Lung (tissue), 12 donors: ENCODE measurements around the gene NBEA. TPM values are rescaled to one million over a fixed set of nuclear protein-coding genes. Genes with fewer than 3 reads are reported as not detected.

Experiments
- ATAC-seq: fragments of 200-7000 bp; cut with Tn5 transposase; one replicate; pipeline ENCODE4 v1.9.1; 2020; ENCODE audit warnings: moderate number of reproducible peaks; ENCODE audit not compliant: insufficient read depth, low FRiP score
- DNase-seq, 3 donors: peaks; one replicate each; pipeline ENCODE4 v3.0.0-alpha.2; 2013 to 2017
- H3K27ac ChIP-seq, 2 donors: one replicate each; pipeline ENCODE4 v1.5.1; 2013; ENCODE audit warnings: mild to moderate bottlenecking in 2 of 2, moderate library complexity in 2 of 2, control low read depth in 1 of 2, inconsistent platforms in 1 of 2, low read depth in 1 of 2, low read length in 1 of 2
- H3K27me3 ChIP-seq, 3 donors: one replicate each; pipeline ENCODE4 v1.5.1; 2013; ENCODE audit warnings: low read length in 2 of 3; ENCODE audit not compliant: control insufficient read depth in 3 of 3, insufficient read depth in 3 of 3
- H3K36me3 ChIP-seq, 4 donors: one replicate each; pipeline ENCODE4 v1.5.1; 2013; ENCODE audit warnings: low read length in 4 of 4, mild to moderate bottlenecking in 1 of 4, moderate library complexity in 1 of 4; ENCODE audit not compliant: control insufficient read depth in 4 of 4, insufficient read depth in 4 of 4
- H3K4me1 ChIP-seq, 5 donors: one replicate each; pipeline ENCODE4 v1.5.1; 2013; ENCODE audit warnings: low read length in 5 of 5, mild to moderate bottlenecking in 2 of 5, moderate library complexity in 1 of 5; ENCODE audit not compliant: control insufficient read depth in 5 of 5, insufficient read depth in 5 of 5
- H3K4me3 ChIP-seq: one replicate; pipeline ENCODE4 v1.5.1; 2013; ENCODE audit warnings: mild to moderate bottlenecking, control low read depth, moderate library complexity
- H3K9ac ChIP-seq, 2 donors: one replicate each; pipeline ENCODE4 v1.5.1; 2013; ENCODE audit warnings: low read length in 2 of 2, control low read depth in 1 of 2; ENCODE audit not compliant: insufficient read depth in 1 of 2
- H3K9me3 ChIP-seq, 4 donors: one replicate each; pipeline ENCODE4 v1.5.1; 2013; ENCODE audit warnings: low read length in 3 of 4, mild to moderate bottlenecking in 1 of 4, moderate library complexity in 1 of 4; ENCODE audit not compliant: control insufficient read depth in 4 of 4, insufficient read depth in 3 of 4
- CTCF ChIP-seq: IDR thresholded peaks from 2 replicates; pipeline ENCODE4 v1.5.1; 2012; ENCODE audit warnings: mild to moderate bottlenecking; ENCODE audit errors: control extremely low read depth, extremely low read depth
- WGBS, 2 donors: extraction: QIAGEN DNeasy Blood & Tissue Kit; methylation state at CpG; one replicate each; pipeline ENCODE4 v1.1.7; 2013; 5-methylcytosine and 5-hydroxymethylcytosine counted together
- polyA plus RNA-seq, 2 donors: library from polyadenylated mRNA; stranded (reverse); fragments of 200-250 nt; gene quantifications; one replicate each; pipeline ENCODE4 v1.2.1, GENCODE V29; 2013
- total RNA-seq, 2 donors: library from RNA; depleted of rRNA in 1 of 2; stranded (reverse); fragments of >200 nt in 1 of 2; gene quantifications; one replicate each; pipeline ENCODE4 v1.2.1, GENCODE V29; 2014 to 2021
- donor health status: control.
- donor health status: control.
- donor health status: Bipolar disorder and iron deficiency.
- donor health status: healthy.
- donor health status: DM: yes; HTN: yes; CAD: no.

NBEA gene
- total and polyA plus RNA-seq, 4 donors: 1.6 to 26.5 (median 5.3) TPM

GRCh38 chr13:35198613-35199200 lies 256.6 kb downstream of the NBEA start:
- no peaks in the 10 kb centered on the region for H3K27me3 ChIP-seq
- H3K36me3 ChIP-seq: peaks cover 0 to 6% (median under 1%) of the 10 kb centered on the region in 4 donors
- H3K9ac ChIP-seq: no peak overlapping the region
- no peak for TF ChIP-seq CTCF
- 92 to 98% methylated on average over 8 of the region's 8 CpGs for WGBS, 2 donors
- no peak overlapping the region for H3K27ac ChIP-seq
- H3K4me3 ChIP-seq: no peak overlapping the region
- no peaks in the 10 kb centered on the region for H3K4me1 ChIP-seq
- ATAC-seq (no peak), DNase-seq (no peak)
- no peaks in the 10 kb centered on the region for H3K9me3 ChIP-seq

- 89 to 94% methylated on average over 1 of the region's 1 CpG for WGBS, 2 donors
- no peaks in the 10 kb centered on the region for H3K9me3 ChIP-seq
- TF ChIP-seq CTCF: no peak
- H3K4me1 ChIP-seq: no peaks in the 10 kb centered on the region
- no peak overlapping the region for H3K9ac ChIP-seq
- no peaks in the 10 kb centered on the region for H3K36me3 ChIP-seq
- no peak overlapping the region for H3K27ac ChIP-seq
- no peaks in the 10 kb centered on the region for H3K27me3 ChIP-seq
- DNase-seq: no peak
- ATAC-seq: no peak
- H3K4me3 ChIP-seq: no peak overlapping the region
Measured at GRCh38 chr13:35208587-35208986, 266.5 kb downstream of the NBEA start.

GRCh38 chr13:35210261-35210660 lies 268.2 kb downstream of the NBEA start:
- TF ChIP-seq CTCF: no peak
- no peaks in the 10 kb centered on the region for H3K9me3 ChIP-seq
- peaks cover 0 to 6% (median 0%) of the 10 kb centered on the region in 4 donors for H3K36me3 ChIP-seq
- H3K27ac ChIP-seq: no peak overlapping the region
- ATAC-seq: no peak
- peak in 2 of 3 donors; percentile 12 to 27 for DNase-seq
- no peaks in the 10 kb centered on the region for H3K4me1 ChIP-seq
- no peak overlapping the region for H3K4me3 ChIP-seq
- no peak overlapping the region for H3K9ac ChIP-seq
- no peaks in the 10 kb centered on the region for H3K27me3 ChIP-seq
- WGBS, 2 donors: 82 to 89% methylated on average over 2 of the region's 2 CpGs

- Histone ChIP-seq H3K4me3 (no peak overlapping the region), H3K27me3 (no peaks in the 10 kb centered on the region), H3K36me3 (peaks cover 0 to 6% (median 0%) of the 10 kb centered on the region in 4 donors), H3K4me1 (peaks cover 0 to 3% (median 0%) of the 10 kb centered on the region in 5 donors), H3K9ac (no peak overlapping the region), H3K9me3 (no peaks in the 10 kb centered on the region), H3K27ac (no peak overlapping the region)
- no peak for TF ChIP-seq CTCF
- ATAC-seq (no peak), DNase-seq (no peak)
- 88 to 89% methylated on average over 4 of the region's 4 CpGs for WGBS, 2 donors
Measured at GRCh38 chr13:35211949-35212348, 269.9 kb downstream of the NBEA start.
